ENCODE results near the gene ATXN7L1. TPM values are rescaled to one million over a fixed set of nuclear protein-coding genes. Genes with fewer than 3 reads are reported as not detected.

Gene ATXN7L1, protein sequence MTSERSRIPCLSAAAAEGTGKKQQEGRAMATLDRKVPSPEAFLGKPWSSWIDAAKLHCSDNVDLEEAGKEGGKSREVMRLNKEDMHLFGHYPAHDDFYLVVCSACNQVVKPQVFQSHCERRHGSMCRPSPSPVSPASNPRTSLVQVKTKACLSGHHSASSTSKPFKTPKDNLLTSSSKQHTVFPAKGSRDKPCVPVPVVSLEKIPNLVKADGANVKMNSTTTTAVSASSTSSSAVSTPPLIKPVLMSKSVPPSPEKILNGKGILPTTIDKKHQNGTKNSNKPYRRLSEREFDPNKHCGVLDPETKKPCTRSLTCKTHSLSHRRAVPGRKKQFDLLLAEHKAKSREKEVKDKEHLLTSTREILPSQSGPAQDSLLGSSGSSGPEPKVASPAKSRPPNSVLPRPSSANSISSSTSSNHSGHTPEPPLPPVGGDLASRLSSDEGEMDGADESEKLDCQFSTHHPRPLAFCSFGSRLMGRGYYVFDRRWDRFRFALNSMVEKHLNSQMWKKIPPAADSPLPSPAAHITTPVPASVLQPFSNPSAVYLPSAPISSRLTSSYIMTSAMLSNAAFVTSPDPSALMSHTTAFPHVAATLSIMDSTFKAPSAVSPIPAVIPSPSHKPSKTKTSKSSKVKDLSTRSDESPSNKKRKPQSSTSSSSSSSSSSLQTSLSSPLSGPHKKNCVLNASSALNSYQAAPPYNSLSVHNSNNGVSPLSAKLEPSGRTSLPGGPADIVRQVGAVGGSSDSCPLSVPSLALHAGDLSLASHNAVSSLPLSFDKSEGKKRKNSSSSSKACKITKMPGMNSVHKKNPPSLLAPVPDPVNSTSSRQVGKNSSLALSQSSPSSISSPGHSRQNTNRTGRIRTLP
- total RNA-seq (2016; rRNA removed; fragmentation: Illumina TruSeq; extraction: Trizol) (7.7 and 7.8 TPM in 2 replicates), polyA plus RNA-seq (2011; rRNA removed) (4.1 and 4.3 TPM in 2 replicates), polyA minus RNA-seq (2011; rRNA and poly(A)+ RNA removed; ENCODE audit: low replicate concordance) (6.4 and 6.7 TPM in 2 replicates), Bru-seq, nascent RNA (percentile 63 among the genes with signal in this experiment), BruChase-seq, experiment 1, labeled RNA remaining after a 6-hour chase (percentile 52 among the genes with signal in this experiment), BruChase-seq, experiment 2, labeled RNA remaining after a 2-hour chase (percentile 65 among the genes with signal in this experiment)
- total RNA-seq (2016; cell fraction: cytosol; rRNA removed; fragmentation: Illumina TruSeq; extraction: Trizol; ENCODE audit: low read depth), result 5.5 and 6.6 TPM in 2 replicates
- total RNA-seq (2016; cell fraction: insoluble cytoplasmic fraction; rRNA removed; fragmentation: Illumina TruSeq; extraction: Trizol), result 6.4 and 8.4 TPM in 2 replicates
- total RNA-seq (2016; cell fraction: membrane; rRNA removed; fragmentation: Illumina TruSeq; extraction: Trizol), result 6.2 and 7.4 TPM in 2 replicates
- 11.2 and 17.2 TPM in 2 replicates for total RNA-seq (2016; cell fraction: nucleus; rRNA removed; fragmentation: Illumina TruSeq; extraction: Trizol)
- polyA plus RNA-seq (2011; cell fraction: cytosol; rRNA removed), result 1.3 and 1.7 TPM in 2 replicates
- polyA plus RNA-seq (2011; cell fraction: nucleus; rRNA removed), result 11.3 and 12.0 TPM in 2 replicates
- polyA plus RNA-seq (2012), result 4.3 and 5.7 TPM in 2 replicates
- 7.6 and 8.7 TPM in 2 replicates for polyA plus RNA-seq (2016; cell fraction: cytosol; fragmentation: Illumina TruSeq; extraction: Trizol; ENCODE audit: low read depth)
- polyA plus RNA-seq (2016; cell fraction: insoluble cytoplasmic fraction; fragmentation: Illumina TruSeq; extraction: Trizol; ENCODE audit: low read depth), result 7.7 and 8.4 TPM in 2 replicates
- 7.2 and 7.9 TPM in 2 replicates for polyA plus RNA-seq (2016; cell fraction: membrane; fragmentation: Illumina TruSeq; extraction: Trizol; ENCODE audit: low read depth)
- 19.9 and 21.6 TPM in 2 replicates for polyA plus RNA-seq (2016; cell fraction: nucleus; fragmentation: Illumina TruSeq; extraction: Trizol; ENCODE audit: insufficient read depth, low read depth)
- 1.5 and 4.4 TPM in 2 replicates for polyA minus RNA-seq (2011; cell fraction: cytosol; rRNA and poly(A)+ RNA removed)
- polyA minus RNA-seq (2011; cell fraction: nucleus; rRNA and poly(A)+ RNA removed), result 16.5 and 21.3 TPM in 2 replicates
- long read RNA-seq, experiment 1, partial matches to known transcripts, result 1 of 5 reads
- long read RNA-seq, experiment 1, other reads (novel, unspliced or antisense), result 2 of 5 reads
- long read RNA-seq, experiment 2, partial matches to known transcripts, result 0 of 5 reads
- long read RNA-seq, experiment 2, other reads (novel, unspliced or antisense), result 1 of 5 reads

DNA sequence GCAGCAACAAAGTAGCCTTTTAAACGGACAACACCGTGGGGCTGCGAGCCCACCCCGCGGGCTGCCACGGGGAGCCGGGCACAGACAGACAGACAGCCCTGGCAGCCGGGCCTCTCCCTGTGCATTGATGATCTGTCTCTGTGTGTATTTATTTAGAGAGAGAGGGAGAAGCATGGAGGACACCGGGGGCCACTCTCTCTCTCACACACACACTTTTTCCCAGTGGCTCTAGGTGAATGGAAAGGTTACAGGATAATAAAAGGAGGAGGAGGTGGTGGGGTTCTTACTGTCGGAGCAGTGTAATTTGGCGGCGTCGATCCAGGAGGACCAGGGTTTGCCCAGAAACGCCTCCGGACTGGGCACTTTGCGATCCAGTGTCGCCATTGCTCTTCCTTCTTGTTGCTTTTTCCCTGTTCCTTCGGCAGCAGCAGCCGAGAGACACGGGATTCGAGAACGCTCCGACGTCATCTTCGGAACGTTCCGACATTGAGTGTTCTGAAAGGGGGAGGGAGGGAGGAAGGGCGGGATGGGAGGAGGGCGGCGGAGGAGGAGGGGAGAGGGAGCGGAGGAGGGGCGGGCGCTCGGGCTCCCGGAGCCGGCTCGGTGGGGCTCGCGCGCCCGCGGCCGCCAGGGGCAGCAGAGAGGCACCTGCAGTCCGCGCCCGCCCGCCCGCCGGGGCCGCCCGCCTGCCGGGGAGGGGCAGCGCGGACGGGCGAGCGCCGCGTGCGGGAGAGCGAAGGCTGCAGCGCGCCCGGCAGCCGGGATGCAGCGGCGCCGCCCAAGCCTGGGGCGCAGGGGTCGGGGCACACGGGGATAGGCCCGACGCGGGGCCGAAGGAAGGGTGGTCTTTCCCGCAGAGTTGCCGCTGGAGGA lies at the start of gene ATXN7L1:
Gene ATXN7L1, minus strand, starts transcription at position 509 of the 873 bp plus-strand sequence. Its CDS starts 41 bp downstream, at position 468.
- POLR2A ChIA-PET, result interaction anchor here (1.2 to 1.6 kb wide), 2 partner anchors 47 to 51 kb away, joined by 3 to 5 read pairs; no protein-coding TSS in a partner anchor
- DNase-seq (ENCODE audit: low spot score) (peak; percentile 92), ATAC-seq (peak; percentile 89), FAIRE-seq (peak; percentile 89)
- no peaks in the 10 kb centered on the region; a peak in 1 of 5 replicates for H3K27me3 ChIP-seq (ENCODE audit: control insufficient read depth in 1 of 2, insufficient read depth in 2 of 2, low read length in 2 of 2)
- under 1% methylated on average over 29 of the region's 77 CpGs for WGBS (ENCODE audit: low lambda C conversion rate)
- no peaks in the 10 kb centered on the region for H3K36me3 ChIP-seq (replicated peaks in 1 of 2; ENCODE audit: control insufficient read depth in 1 of 2, insufficient read depth in 2 of 2, low read length in 2 of 2)
- no peaks in the 10 kb centered on the region for H4K20me1 ChIP-seq (ENCODE audit: insufficient read depth, low read length)
- TSS peak; percentile 74 for BruUV-seq (replicated peaks)
- H3K79me2 ChIP-seq (ENCODE audit: insufficient read depth, low read length), result peaks cover 47% of the 10 kb centered on the region
- peak within 1 kb of the TSS; percentile 77 to 90 (median 88) for H3K4me3 ChIP-seq (replicated peaks in 1 of 3; ENCODE audit: insufficient read depth in 1 of 3, low read depth in 2 of 3, low read length in 3 of 3)
- peak within 1 kb of the TSS; percentile 89 for H3K9ac ChIP-seq (ENCODE audit: insufficient read depth, low read depth, low read length)
- peak within 1 kb of the TSS; percentile 70 for H2AFZ ChIP-seq (ENCODE audit: low read length)
- peaks cover 51% of the 10 kb centered on the region for H3K4me1 ChIP-seq (ENCODE audit: insufficient read depth, low read length)
- intact Hi-C loops (cut with micrococcal nuclease; ENCODE audit: unreplicated experiment) (loop anchor here (2.0 to 5.0 kb wide), 4 partner anchors 66 to 224 kb away; no protein-coding TSS in a partner anchor), in situ Hi-C loops (cut with HindIII; ENCODE audit: extremely low pct_ligation_motif_present, low pct_unique_long_range_greater_than_20kb) (loop anchor here (5.0 kb wide), 1 partner anchor 114 kb away; no protein-coding TSS in a partner anchor)
- CTCF ChIA-PET (ENCODE audit: low intra/inter-chr PET ratio, low total read pairs), result interaction anchor here (0.7 kb wide), 1 partner anchor 117 kb away, joined by 3 read pairs; no protein-coding TSS in a partner anchor
- H3K9me3 ChIP-seq (ENCODE audit: low read length), result no peaks in the 10 kb centered on the region
- H3K4me2 ChIP-seq (ENCODE audit: low read depth, low read length), result peak within 1 kb of the TSS; percentile 95
- H3K27ac ChIP-seq (ENCODE audit: extremely low read length, insufficient read depth, low read length), result peak within 1 kb of the TSS; percentile 85
- peak; percentile 44; the same call in 1 of the 2 replicates for TF ChIP-seq DMAP1 (CRISPR knock-in tag; IDR thresholded peaks at IDR 0.05)
- TF ChIP-seq EED (CRISPR knock-in tag; IDR thresholded peaks at IDR 0.05), result no peak
- peak; percentile 85 for TF ChIP-seq POLR2AphosphoS5 (IDR thresholded peaks at IDR 0.05; ENCODE audit: low read depth, low read length)
- TF ChIP-seq TEAD2 (CRISPR knock-in tag; IDR thresholded peaks at IDR 0.05), result peak; percentile 55; the same call in 1 of the 2 replicates
- TF ChIP-seq, protein P1, sequence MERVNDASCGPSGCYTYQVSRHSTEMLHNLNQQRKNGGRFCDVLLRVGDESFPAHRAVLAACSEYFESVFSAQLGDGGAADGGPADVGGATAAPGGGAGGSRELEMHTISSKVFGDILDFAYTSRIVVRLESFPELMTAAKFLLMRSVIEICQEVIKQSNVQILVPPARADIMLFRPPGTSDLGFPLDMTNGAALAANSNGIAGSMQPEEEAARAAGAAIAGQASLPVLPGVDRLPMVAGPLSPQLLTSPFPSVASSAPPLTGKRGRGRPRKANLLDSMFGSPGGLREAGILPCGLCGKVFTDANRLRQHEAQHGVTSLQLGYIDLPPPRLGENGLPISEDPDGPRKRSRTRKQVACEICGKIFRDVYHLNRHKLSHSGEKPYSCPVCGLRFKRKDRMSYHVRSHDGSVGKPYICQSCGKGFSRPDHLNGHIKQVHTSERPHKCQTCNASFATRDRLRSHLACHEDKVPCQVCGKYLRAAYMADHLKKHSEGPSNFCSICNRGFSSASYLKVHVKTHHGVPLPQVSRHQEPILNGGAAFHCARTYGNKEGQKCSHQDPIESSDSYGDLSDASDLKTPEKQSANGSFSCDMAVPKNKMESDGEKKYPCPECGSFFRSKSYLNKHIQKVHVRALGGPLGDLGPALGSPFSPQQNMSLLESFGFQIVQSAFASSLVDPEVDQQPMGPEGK (CRISPR knock-in tag; IDR thresholded peaks at IDR 0.05), result peak; percentile 51; the same call in 1 of the 2 replicates
- peak; percentile 80 for TF ChIP-seq POLR2G (IDR thresholded peaks at IDR 0.05; ENCODE audit: low read depth, low read length)
- TF ChIP-seq FOXA3 (CRISPR knock-in tag; IDR thresholded peaks at IDR 0.05), result 0 out of 2 replicates have a peak, but pooled peaks have one; percentile 10
- TF ChIP-seq MXD4 (CRISPR knock-in tag; IDR thresholded peaks at IDR 0.05), result no peak
- peak; percentile 79 for TF ChIP-seq ZNF431 (CRISPR knock-in tag; IDR thresholded peaks at IDR 0.05; ENCODE audit: borderline replicate concordance, low read depth)
- TF ChIP-seq ATF1 (CRISPR knock-in tag; IDR thresholded peaks at IDR 0.05), result no peak; the same call in 1 of the 2 replicates
- TF ChIP-seq HOXA9 (CRISPR knock-in tag; IDR thresholded peaks at IDR 0.05; ENCODE audit: borderline replicate concordance), result no peak
- TF ChIP-seq POGZ (CRISPR knock-in tag; IDR thresholded peaks at IDR 0.05), result peak; percentile 46; the same call in 1 of the 2 replicates
- no peak for TF ChIP-seq JUNB (CRISPR knock-in tag; IDR thresholded peaks at IDR 0.05; ENCODE audit: borderline replicate concordance)
